Measurements from ENCODE around the gene ESRRB.
"Not testable (repeated sequence)": the region's sequence is repeated elsewhere in the genome, so short reads cannot be mapped to it uniquely, and the experiment has no call there.

The ESRRB gene

DNA sequence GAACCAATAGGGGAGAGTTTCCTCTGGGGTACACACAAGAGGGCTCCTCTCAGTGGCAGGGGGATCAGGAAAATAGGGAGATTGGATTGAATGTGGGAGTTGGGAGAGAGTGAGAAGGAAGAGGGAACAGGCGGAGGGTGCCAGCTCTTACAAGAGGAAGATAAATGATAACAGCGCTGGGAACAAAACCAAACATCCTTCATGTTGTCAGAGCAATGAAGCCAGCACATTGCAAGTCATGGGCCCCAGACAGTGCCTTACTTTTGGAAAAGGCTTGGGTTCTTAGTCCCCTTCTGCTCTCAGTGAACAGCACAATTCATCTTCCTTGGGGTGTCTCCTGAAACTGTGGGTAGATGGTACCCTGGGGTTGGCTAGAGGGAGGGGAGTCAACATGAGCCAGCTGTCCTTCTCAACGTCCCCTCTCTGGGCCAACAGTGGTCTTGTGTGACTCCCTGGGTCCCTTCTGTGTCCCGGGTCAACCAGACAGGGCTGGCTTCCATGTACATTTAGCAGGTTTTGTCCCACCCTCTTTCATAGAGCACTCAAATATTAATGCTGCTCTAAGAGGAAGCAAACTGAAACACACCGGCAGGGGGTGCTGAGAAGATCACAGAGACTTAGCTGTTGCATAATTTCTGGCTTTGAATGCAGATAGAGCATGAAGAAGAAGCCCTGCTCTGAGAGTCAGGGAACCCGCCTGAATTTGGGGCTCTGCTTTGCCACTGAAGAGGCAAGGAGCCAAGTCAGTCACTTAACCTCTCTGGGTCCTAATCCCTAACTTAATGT lies 138.5 kb downstream of the ESRRB start:
- peak; percentile 3 to 5 for DNase-seq (ENCODE audit: low read depth in 2 of 2)
- TF ChIP-seq, protein P1, sequence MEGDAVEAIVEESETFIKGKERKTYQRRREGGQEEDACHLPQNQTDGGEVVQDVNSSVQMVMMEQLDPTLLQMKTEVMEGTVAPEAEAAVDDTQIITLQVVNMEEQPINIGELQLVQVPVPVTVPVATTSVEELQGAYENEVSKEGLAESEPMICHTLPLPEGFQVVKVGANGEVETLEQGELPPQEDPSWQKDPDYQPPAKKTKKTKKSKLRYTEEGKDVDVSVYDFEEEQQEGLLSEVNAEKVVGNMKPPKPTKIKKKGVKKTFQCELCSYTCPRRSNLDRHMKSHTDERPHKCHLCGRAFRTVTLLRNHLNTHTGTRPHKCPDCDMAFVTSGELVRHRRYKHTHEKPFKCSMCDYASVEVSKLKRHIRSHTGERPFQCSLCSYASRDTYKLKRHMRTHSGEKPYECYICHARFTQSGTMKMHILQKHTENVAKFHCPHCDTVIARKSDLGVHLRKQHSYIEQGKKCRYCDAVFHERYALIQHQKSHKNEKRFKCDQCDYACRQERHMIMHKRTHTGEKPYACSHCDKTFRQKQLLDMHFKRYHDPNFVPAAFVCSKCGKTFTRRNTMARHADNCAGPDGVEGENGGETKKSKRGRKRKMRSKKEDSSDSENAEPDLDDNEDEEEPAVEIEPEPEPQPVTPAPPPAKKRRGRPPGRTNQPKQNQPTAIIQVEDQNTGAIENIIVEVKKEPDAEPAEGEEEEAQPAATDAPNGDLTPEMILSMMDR (IDR thresholded peaks at IDR 0.05; ENCODE audit: low read depth, low read length), result no peak
- H3K4me3 ChIP-seq (replicated peaks in 1 of 2; ENCODE audit: low read depth in 2 of 2, low read length in 2 of 2), result no peak overlapping the region

DNA sequence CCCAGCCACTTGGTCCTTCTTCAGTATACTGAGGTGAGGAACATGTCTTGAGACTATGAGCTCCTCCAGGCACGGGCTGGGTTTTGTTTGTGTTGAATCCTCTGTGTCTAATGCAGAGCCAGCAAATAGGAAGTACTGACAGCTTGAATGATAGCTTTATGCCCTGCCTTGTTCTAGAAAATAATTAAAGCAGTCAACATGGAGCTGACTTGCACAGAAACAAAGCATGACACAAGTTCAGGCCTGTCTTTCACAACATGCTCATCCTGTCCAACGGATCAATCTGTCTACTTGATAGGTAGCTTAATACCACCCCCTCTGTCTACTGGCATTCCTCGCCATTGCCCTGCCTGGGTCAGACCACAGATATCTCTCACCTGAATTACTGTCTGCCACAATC lies 140.9 kb downstream of the ESRRB start:
- no peak for DNase-seq (ENCODE audit: low read depth in 2 of 2)
- no peak overlapping the region for H3K4me3 ChIP-seq (replicated peaks in 1 of 2; ENCODE audit: low read depth in 2 of 2, low read length in 2 of 2)
- TF ChIP-seq, protein P1 (IDR thresholded peaks at IDR 0.05; ENCODE audit: low read depth, low read length), result no peak

DNA sequence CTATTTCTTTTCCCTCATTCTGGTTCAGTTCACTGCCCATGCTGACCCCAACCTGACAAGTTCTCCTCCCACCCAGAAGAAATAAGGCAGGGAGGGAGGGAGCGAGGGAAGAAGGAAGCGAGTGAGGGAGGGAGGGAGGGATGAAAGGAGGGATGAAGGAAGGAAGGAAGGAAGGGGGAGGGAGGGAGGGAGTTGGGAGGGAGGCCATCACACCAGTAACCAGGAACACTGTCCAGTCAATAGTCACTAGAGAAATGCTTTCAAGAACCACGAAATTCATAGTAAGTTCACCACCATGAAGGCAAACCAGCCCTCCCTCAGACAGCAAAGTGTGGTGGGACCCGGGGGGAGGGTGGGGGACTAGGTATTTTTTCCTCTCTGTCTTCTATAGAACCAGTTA lies 142.4 kb downstream of the ESRRB start:
- DNase-seq (ENCODE audit: low read depth in 2 of 2), result no peak
- no peak overlapping the region for H3K4me3 ChIP-seq (replicated peaks in 1 of 2; ENCODE audit: low read depth in 2 of 2, low read length in 2 of 2)
- TF ChIP-seq, protein P1 (IDR thresholded peaks at IDR 0.05; ENCODE audit: low read depth, low read length), result no peak

DNA sequence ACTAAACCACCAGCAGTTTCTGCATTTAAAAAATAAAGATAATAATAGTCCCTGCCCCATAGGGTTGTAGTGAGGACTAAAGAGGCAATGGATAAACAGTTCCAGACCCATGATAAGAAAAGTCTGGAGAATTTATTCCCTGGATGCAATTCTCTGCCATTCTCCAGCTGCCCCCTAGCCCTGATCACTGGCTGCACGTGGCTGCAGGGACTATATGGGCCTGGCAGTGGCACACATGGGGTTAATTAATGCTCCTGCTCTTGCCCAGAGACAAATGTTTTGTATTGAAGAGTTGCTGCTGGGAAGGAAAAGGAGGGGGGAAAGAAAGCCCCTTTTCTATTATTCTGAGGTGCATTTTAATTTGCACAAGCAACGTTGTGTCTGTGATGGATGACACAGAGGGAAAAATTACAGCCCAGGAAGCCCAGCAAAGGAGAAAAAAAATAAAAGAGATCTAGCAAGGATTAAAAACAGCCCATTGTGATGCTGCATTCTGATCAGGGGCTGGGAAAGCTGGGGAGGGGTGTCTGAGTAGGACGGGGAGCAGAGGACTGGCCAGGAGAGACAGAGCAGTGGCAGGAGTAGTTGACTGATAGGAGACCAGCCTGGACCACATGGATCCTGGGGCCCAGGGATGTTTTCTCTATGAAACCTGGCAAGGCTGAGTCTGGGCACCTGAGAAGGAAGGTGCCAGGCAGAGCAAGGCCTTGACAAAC lies 149.3 kb downstream of the ESRRB start:
- H3K4me3 ChIP-seq (replicated peaks in 1 of 2; ENCODE audit: low read depth in 2 of 2, low read length in 2 of 2), result no peak overlapping the region
- no peak for DNase-seq (ENCODE audit: low read depth in 2 of 2)
- TF ChIP-seq, protein P1 (IDR thresholded peaks at IDR 0.05; ENCODE audit: low read depth, low read length), result no peak

DNA sequence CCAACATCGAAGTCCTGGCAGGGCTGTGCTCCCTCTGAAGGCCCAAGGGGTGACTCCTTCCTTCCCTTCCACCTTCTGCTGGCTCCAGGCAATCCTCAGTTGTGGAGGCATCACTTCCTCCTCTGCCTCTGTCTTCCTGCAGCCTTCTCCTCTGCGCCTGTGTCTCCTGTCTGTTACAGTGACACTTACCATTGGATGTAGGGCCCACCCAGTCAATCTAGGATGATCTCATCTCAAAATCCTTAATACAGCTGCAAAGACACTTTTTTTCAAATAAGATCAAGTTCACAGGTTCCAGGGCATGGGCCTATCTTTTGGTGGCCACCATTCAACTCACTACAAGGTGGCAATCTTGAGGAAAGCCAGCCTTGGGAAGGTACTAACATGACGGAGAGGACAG lies 155.1 kb downstream of the ESRRB start:
- DNase-seq (ENCODE audit: low read depth in 2 of 2), result no peak
- TF ChIP-seq, protein P1 (IDR thresholded peaks at IDR 0.05; ENCODE audit: low read depth, low read length), result no peak
- no peak overlapping the region for H3K4me3 ChIP-seq (replicated peaks in 1 of 2; ENCODE audit: low read depth in 2 of 2, low read length in 2 of 2)

DNA sequence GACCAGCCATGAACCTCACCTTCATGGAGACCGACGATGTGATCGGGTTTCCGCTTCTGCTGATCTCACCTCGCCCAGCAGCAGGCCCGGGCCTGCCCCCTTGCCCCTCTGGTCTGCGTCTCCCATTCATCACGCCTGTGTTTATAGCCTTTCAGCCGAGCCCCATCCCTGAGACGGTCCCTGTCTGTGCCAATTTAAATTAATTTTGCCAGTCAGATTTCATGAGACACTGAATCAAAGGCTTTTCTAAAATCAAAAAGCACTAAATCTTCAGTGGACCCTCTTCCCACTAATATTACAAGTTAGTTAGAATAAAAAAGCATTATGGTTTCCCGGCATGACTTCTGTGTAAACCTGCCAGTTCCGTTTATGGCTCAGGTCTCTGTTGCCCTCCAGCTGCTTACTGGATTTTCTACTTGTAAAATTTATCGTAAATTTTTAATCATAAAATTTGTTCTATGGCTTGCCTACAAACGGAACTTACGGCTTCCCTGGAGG lies 155.9 kb downstream of the ESRRB start:
- DNase-seq (ENCODE audit: low read depth in 2 of 2), result no peak
- no peak overlapping the region for H3K4me3 ChIP-seq (replicated peaks in 1 of 2; ENCODE audit: low read depth in 2 of 2, low read length in 2 of 2)
- TF ChIP-seq, protein P1 (IDR thresholded peaks at IDR 0.05; ENCODE audit: low read depth, low read length), result no peak

DNA sequence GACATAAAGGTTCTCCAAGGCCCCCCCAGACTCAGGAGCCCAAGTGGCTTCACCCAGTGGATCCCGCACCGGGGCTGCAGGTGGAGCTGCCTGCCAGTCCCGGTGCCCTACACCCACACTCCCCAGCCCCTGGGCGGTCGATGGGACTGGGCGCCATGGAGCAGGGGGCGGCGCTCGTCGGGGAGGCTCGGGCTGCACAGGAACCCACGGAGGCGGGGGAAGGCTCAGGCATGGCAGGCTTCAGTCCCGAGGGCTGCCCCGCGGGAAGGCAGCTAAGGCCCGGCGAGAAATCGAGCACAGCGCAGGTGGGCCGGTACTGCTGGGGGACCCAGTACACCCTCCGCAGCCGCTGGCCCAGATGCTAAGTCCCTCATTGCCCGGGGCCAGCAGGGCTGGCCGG lies 160.7 kb downstream of the ESRRB start:
- not testable (repeated sequence) for H3K4me3 ChIP-seq (replicated peaks in 1 of 2; ENCODE audit: low read depth in 2 of 2, low read length in 2 of 2); DNase-seq (ENCODE audit: low read depth in 2 of 2)

Data from cardiac fibroblast (primary cell).